OCI-M2 (cell line): ENCODE data around the gene TBL1X.

Experiments used
- DNase-seq: peaks from one replicate; lab custom pipeline; 2025; ENCODE audit not compliant: unreplicated experiment; lab: John Stamatoyannopoulos, UW

Gene TBL1X

DNA sequence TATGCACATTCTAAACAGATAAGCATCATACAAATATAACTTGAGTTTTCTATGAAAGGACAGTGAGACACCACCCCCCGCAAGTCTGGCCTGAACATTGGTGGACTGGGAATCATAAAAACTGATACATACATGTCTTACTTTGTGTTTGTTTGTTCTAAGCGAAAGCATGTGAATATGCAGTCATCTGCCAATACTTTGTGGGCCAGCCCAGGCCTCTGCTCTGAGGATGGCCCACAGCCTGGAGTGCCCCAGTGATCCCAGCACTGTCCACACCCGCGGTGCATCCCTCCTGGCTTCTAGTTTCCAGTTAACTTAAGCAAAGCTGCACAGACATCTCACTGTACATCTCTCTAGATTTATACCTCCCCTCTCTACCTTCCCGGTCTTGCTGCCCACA lies 154.3 kb downstream of the TBL1X start:
- no peak for DNase-seq

DNA sequence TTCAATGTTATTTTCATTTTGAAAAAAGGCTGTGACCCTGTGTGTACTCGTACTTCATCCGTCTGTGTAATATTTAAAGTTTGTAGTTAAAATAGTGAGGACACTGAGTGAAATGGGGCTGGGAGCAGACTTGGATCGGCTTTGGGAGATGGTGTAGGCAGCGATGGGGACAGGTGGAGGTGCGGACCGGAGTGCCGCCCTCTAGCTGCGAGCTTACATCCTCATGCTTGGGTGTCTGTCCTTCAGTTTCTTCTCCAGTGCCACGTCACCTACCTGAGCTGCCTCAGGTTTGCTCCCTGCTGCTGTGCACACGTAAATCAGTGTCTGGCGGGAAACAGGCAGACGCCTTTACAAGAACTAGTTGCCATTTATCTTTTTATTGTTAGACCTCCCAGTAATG lies 154.7 kb downstream of the TBL1X start:
- no peak for DNase-seq

DNA sequence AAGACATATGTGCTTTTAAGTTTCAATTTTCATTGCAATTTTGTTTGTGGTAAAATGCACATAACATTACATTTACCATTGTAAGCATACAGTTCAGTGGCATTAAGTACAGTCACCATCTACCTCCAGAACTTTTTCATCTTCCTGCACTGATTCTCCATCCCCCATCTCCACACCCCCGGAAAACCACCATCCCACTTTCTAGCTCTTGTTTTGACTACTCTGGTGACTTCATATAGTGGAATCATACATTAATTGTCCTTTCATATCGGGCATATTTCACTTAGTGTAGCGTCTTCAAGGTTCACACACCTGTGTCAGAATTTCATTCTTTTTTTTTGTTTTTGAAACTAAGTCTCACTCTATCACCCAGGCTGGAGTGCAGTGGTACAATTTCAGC lies 157.3 kb downstream of the TBL1X start:
- DNase-seq = no peak

DNA sequence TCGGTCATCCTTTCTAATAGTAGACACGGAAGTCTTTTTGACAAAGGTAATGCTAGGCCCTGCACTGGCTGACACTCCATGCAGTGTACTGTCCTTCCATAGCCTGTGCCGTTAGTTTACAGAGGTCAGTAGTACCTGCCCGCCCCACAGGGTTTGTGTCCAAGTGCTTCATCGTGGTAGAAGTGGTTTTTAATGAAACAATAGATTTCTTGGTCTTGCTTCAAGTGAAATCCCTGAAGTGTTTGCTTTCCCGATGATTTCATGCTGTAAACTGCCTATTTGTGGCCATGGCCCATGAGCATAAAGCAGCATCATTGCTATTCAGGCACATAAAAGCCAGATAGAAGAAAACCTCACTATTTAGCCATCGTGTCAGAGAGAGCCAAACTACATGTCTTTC lies 161.5 kb downstream of the TBL1X start:
- no peak for DNase-seq

DNA sequence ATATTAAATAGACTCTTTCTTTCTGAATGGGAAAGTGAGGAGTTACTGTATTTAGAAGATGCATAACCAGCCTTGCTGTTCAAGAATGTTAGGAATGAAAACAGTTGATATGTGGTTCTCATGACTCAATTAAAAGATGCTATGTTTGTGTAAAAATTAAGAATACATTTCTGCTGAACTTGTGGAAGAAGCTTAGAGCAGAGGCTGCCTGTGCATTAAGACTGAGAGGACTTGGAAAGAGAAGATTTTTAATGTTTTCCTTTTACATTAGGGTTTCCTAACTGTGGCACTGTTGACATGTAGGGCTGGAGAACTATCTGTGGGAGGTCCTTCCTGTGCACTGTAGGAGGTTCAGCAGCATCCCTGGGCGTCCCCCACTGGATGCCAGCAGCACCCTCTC lies 163.1 kb downstream of the TBL1X start:
- no peak for DNase-seq

DNA sequence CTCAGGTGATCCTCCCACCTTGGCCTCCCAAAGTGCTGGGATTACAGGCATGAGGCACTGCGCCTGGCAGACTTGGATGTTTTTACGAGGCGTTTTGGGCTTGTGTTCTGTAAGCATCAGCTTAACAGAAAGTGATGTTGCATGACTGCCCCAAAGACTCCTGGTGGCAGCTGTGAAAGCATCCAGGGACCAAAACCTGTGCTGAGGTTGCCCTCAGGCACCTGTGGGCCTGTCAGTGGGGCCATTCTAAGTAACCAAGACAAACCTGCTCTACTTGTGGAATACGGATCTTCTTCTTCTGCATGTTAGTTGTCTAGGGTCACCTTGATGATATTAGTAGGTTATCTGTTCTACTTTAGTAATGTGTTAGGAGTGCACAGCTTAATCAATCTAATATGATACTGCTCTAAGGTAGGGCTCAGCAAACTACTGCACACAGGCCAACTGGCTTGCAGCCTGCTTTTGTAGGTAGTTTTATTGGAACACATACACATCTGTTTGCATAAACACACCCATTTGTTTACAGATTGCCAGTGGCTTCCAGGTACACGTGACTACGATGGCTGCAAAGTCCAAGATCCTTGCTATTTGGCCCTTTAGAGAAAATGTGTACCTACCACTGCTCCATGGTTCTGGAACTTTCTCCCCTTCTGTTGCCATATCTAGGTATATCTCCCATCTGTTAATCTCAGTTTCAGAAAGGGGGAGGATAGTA lies 164.1 kb downstream of the TBL1X start:
- no peak for DNase-seq

DNA sequence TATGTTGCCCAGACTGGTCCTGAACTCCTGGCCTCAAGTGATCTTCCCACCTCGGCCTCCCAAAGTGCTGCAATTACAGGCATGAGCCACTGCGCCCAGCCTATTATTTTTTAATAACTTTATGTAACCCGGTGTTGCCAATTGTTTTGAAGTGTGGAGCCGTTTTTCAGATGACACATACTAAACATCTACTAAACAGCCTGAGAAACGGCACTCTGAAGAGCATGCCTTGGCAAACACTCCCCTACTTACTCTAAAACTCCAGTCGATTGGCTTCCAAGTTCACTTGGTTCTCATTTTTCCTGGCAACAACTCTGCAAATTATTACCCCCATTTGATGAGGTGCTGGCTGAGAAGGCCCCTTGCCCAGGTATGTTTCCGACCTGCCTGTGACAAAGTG lies 169.7 kb downstream of the TBL1X start:
- no peak for DNase-seq

DNA sequence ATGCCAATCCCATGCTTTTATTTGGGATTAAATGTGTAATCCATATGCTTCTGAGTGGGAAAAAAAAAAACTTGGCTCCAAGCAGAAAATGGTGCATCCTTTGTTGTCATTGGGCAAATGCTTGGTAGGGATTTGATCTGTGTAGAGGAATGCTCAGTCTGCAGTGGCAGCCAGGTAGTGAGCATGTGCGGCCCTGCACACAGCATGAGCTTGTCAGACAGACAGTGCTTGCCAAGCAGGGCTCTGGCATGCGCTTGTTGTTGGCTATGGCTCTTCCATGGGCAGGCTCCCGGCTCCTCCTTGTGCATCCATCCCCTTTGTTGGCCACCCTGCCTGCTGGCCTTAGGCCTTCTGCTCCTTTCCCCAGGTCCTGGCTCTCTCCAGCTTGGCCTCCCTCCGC lies 170.5 kb downstream of the TBL1X start:
- no peak for DNase-seq

DNA sequence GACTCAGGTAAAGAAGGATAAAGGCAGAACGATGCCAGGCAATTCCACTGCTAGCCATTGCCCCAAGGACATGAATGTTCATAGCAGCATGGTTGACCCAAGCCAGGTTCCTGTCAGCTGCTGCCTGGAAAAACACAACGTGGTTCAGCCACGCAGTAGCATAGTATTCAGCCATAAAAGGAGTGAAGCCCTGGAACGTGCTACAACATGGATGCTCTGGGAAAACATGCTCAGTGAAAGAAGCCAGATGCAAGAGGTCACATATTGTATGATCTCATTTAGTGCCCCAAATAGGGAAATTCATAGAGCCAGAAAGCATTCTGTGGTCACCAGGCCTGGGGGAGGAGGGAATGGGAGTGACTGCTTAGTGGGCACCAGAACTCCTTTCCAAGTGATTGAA lies 170.9 kb downstream of the TBL1X start:
- DNase-seq = no peak

DNA sequence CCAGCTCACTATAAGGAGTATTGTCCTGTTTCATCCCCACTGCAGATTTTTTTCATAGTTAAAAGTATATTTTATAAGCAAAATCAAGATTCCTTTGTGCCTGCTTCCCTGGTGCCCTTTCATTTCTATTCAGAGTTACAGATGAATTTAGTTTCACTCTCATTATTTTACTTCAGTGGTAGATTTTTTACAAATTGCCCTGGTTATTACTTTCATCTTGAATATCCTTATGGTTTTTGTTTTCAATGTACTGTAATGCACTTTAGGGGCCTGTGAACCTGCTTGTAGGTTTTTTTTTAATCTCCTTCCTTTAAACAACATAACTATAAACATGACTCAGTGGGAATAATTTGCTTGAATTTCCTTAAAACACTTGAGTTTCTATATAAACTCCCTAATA lies 174.0 kb downstream of the TBL1X start:
- DNase-seq = no peak

DNA sequence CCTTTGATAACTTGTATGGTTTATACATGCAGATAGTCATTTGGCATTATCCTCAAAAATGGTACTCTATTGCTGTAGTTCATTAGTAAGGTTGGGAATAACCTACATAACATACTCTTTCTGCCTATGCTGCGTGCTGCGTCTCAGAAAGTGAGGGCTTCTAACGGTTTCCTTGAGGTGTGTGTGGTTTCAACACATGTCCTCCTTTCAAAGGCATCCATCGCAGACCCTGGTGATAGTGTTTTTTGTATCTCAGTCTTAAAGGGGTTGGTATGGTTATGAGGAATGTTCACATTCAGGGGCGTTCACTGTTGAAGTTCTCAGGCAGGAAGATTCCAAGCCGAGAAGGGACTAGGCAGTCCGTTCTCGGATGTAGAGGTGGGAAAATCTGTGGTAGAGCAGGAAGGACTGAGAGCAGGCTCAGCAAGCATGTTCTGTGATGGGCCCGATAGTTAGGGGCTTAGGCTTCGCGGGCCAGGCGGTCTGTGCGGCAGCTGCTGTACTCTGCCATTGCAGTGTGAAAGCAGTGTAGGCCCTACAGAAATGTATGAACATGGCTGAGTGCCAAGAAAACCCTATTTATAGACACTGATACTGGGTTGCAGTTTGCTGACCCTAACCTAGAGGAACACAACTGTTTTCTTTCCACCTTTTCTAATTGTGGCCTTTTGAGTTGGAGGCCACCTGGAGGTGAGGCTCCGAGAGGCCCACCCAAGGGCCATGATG lies 177.6 kb downstream of the TBL1X start:
- no peak for DNase-seq

DNA sequence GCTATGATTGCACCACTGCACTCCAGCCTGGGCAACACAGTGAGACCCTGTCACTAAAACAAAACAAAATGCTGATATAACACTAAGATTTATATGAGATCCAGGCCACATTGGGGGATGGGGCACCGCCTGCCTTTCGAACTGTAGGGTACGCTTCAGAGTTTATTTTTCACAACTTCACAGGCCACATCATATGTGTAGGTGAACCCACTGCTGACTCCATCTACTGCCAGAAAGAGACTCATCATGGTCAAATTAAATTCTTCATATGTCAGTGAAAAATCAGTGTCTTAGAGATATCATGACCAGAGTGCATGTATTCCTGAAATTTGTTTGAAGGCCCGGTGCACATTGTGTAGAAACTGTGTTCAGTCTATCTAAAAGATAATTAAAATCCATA lies 178.9 kb downstream of the TBL1X start:
- no peak for DNase-seq

DNA sequence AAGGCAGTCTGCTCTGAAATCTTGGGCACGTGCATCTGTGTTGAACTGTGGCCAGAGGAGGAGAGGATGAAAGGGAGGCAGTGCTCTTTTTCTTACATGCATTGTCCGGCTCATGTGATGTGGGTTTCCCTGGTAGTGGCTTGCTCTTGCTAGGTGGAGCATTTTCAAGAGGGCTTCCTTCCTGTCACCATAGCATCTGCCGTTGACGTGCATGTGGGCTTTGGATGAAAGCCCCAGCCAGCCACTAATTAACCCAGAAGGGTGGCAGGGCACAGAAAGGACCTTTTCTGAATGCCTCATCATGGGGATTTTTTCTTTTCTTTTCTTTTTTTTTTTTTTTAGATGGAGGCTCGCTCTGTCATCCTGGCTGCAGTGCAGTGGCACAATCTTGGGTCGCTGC lies 179.5 kb downstream of the TBL1X start:
- no peak for DNase-seq

DNA sequence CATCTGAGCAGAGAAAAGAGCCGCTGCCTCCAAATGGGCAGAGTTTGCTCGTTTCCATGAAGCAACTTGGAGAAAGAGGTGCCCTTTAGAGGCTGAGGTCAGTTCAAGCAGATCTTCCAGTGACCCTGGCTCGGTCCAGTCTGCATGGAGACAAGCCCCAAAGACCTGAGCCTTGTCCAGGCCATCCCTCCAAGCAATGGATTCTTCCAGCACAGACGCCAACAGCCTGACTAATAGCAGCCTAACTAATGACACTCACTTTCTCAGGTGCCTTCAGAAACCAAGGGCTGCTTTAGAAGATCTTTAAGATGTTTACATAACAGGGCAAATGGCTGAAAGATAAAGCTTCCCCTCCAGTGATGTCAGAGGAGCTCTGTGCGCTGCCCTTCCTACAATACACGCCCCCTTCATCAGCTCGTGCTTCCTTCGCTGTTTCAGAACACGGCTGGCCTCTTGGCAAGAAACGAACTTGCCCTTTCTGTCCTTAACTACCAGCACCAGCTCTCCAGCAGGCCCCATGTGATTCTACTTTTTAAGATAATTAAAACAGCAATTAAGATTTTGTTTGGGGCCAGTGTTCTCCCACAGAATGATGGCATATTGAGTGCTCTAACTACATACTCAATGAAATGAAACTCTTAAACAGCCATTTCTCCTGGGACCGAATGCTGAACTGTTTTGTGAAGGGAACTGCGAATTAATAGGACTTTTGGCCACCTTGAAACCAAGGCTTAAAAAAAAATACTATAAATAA lies 181.8 kb downstream of the TBL1X start:
- no peak for DNase-seq

DNA sequence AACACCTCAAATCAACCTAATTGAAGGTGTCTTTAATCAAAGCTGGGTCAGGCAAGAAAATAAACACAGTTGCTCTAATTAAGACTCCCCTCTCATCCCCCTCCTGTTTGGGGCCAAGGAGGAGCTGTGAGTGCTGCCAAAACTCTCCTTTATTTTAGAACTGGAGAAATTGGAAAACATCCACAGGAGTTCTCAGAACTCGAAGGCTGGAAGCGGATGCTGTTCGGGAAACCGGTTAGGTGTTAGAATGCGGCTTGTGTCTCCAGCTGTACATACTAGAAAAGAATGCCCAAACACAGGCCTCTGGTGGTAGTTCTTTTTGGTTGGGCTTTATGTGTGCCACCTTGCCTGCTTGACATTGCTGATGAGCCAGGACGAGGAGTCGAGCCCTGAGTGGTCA lies 182.6 kb downstream of the TBL1X start:
- no peak for DNase-seq

DNA sequence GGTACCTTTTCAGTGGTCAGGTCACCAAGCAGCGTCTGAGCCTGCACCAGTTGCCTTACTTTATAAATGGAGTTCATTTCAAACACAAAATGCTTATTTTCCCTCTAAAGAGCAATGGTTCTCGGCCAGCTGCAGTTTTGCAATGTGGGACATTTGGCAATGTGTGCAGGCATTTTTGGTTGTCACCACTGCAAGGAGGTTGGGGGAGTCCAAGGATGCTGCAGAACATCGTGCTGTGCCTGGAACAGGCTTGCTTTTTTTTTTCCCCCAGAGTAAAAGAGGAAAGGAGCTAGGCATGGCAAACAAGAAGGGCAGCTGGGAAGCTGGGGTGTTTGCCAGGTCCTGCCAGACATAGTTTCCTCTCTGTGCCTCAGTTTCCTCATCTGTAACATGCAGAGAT lies 185.2 kb downstream of the TBL1X start:
- no peak for DNase-seq

DNA sequence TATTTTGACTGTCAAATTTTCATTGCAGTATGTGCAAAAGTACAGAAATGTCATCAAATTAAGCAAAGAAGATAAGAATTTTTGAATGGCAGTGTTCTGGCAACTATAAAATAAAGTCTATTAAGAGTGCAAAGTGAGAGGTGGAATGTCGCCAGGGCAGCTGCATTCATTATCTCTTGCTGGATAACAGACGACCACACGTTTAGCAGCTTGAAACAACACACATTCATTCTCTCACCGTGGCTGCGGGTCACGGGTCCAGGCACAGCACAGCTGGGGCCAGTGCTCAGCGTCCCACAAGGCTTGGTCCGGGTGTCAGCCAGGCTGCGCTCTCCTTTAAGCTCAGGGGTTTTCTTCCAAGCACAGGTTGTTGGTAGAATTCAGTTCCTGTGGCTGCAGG lies 186.9 kb downstream of the TBL1X start:
- no peak for DNase-seq

DNA sequence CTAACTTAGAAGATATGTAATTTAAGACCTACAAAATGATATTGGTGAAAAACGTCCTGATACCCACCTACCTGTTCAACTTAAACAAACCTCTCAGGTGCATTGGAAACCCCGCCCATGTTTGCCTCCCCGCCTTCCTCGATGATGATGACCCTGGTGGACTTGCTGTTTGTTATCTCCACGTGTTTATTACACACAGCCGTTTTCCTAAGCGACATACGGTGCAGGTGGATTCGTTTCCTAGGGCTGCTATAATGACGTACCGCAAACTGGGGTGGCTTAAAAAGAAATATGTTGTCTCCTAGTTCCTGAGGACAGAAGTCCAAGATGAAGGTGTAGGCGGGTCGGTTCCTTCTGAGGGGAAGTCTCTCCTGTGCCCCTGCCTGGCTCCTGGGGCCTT lies 190.1 kb downstream of the TBL1X start:
- no peak for DNase-seq

DNA sequence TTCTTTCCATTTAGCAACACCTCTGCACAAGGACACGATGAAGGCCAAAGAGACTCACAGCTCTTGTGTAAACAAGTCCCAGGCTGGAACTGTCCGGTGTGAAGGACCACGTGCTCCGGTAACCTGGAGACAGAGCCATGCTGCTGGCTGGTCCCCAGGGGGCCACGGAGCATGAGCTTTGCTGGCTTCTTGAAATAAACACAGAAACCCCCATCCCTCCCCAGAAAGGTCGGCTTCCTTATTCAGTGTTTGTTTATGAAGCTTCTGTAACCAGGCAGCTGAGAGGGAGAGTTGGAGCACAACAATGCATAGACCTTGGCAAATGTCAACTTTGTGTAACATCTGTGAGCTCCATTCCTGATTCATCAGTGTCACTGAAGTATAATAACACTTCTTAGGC lies 191.4 kb downstream of the TBL1X start:
- no peak for DNase-seq

DNA sequence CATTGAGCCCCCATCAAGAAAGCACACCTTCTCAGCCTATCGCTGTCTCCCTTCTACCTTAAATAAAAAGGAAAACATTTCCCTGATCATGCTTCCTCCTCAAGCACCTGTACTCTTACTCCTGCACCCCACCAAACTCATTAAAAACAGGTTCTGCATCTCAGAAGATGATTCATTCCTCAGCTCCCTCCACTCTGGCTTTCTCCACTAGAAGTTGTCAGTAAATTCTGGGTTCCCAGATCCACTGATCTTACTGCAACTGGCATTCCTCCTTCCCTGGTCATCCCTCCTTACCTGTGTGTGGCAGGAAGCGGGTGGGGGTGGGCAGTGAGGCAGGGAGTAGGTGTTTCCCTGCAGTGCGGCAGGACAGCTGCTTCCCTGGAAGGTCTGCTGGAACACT lies 192.0 kb downstream of the TBL1X start:
- DNase-seq = no peak

DNA sequence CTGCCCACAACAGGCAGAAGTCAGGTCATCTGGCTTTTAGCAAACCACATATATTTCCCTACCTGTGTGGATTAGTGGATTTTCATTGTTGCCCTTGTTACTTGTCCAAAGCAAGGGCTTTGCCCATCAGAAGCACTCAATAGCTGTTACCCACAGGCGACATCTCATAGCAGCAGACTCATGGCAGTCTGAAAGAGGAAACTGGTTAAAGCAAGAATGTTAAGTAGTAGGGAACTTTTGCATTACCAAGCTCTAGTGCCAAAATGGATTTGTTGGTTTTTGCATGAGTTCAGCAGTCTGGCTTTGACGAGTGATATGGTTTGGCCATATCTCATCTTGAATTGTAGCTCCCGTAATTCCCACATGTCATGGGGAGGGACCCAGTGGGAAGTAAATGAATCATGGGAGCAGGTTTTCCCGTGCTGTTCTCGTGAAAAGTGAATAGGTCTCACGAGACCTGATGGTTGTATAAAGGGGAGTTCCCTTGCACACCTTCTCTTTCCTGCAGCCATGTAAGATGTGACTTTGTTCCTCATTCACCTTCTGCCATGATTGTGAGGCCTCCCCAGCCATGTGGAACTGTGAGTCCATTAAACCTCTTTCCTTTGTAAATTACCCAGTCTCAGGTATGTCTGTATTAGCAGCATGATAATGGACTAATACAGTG lies 192.9 kb downstream of the TBL1X start:
- no peak for DNase-seq

DNA sequence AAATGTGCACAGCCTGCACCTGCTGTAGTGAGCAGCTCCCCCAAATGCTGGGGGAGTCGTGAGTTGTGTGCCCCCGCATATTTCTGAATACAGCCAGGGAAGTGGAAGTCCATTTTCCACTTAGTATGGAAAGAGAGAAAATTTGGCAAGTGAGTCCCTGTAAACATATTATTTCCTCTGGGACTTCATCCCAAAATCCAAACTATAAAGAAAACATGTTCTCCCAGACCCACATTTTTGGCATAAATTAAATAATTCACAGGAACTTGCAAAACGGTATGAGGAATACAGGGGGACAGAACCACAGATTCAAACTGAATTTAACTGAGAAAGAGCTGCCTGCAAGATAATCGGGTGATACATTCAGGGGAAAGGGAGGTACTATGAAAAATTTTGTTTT lies 193.6 kb downstream of the TBL1X start:
- no peak for DNase-seq
